Astrocyte of the spinal cord (primary cell): ENCODE measurements around the gene IVL.
A peak's percentile ranks its signal among the peaks of the same experiment; 100 is the strongest.

Source experiments
- DNase-seq: peaks from one replicate; pipeline ENCODE4 v3.0.0; 2011; ENCODE audit warnings: low read depth, low spot score
- H3K4me3 ChIP-seq: 2 replicates; pipeline ENCODE4 v1.5.1; 2011; ENCODE audit warnings: low read depth, mild to moderate bottlenecking, low read length, moderate library complexity
- CTCF ChIP-seq: IDR thresholded peaks from 2 replicates; pipeline ENCODE4 v1.5.1; 2012; ENCODE audit warnings: low read depth, mild to moderate bottlenecking, low read length, inconsistent platforms
- in situ Hi-C: cut with HindIII; loops from 2 replicates; pipeline ENCODE4 v1.10.0; 2017; ENCODE audit warnings: low sequenced_read_pairs

IVL gene

GRCh38 chr1:152869808-152870419, 38.4 kb upstream of the IVL start:
- in situ Hi-C loops, result no loop called here

GRCh38 chr1:152870831-152871730, 37.3 kb upstream of the IVL start:
- in situ Hi-C loops, result no loop called here
- DNase-seq, result peak; percentile 33
- no peak overlapping the region for H3K4me3 ChIP-seq
- peak; percentile 45 for TF ChIP-seq CTCF

More at GRCh38 chr1:152869808-152870419, 38.4 kb upstream of the IVL start:
- peak; percentile 63 for DNase-seq
- peak; percentile 85 for TF ChIP-seq CTCF
- no peak overlapping the region for H3K4me3 ChIP-seq

GRCh38 chr1:152871731-152872126, 36.6 kb upstream of the IVL start:
- no peak for DNase-seq
- H3K4me3 ChIP-seq, result no peak overlapping the region
- TF ChIP-seq CTCF, result no peak
- in situ Hi-C loops, result no loop called here

- TF ChIP-seq CTCF, result no peak
- in situ Hi-C loops, result no loop called here
- no peak overlapping the region for H3K4me3 ChIP-seq
- DNase-seq, result peak; percentile 46
Measured at GRCh38 chr1:152873495-152873894, 34.9 kb upstream of the IVL start.

- TF ChIP-seq CTCF, result no peak
- in situ Hi-C loops, result no loop called here
- no peak for DNase-seq
- no peak overlapping the region for H3K4me3 ChIP-seq
Measured at GRCh38 chr1:152876827-152877226, 31.5 kb upstream of the IVL start.

- DNase-seq, result no peak
- TF ChIP-seq CTCF, result peak; percentile 13
- no peak within 1 kb of the TSS for H3K4me3 ChIP-seq
- in situ Hi-C loops, result no loop called here
Measured at GRCh38 chr1:152878042-152878441, 30.3 kb upstream of the IVL start, which contains the start of gene SMCP. Gene SMCP, plus strand, starts transcription at chr1:152878322. Its CDS starts 6,101 bp downstream, at chr1:152884423.
